GM12878 (cell line): Measurements from ENCODE around the gene WDFY3. TPM values are rescaled to one million over a fixed set of nuclear protein-coding genes. Genes with fewer than 3 reads are reported as not detected.

Experiments used
- ATAC-seq: fragments of 200-7000 bp; cut with Tn5 transposase; 3 replicates; pipeline ENCODE4 v1.9.1; 2020; ENCODE audit warnings: mild to moderate bottlenecking, moderate library complexity
- BruUV-seq: library from RNA; stranded (reverse); fragments of 400-500 nt; replicated peaks from 2 replicates; lab custom pipeline; 2021; lab: Mats Ljungman, UMichigan
- CTCF ChIA-PET: fragments of 300-600 bp; sonication (Branson Sonifier 250); formaldehyde crosslinking; extraction: SDS; loops from one replicate; lab custom pipeline; 2021; ENCODE audit warnings: inconsistent platforms; lab: Yijun Ruan, JAX
- POLR2A ChIA-PET: fragments of 350-600 bp; formaldehyde crosslinking; extraction: SDS; loops from one replicate; lab custom pipeline; 2021; ENCODE audit warnings: inconsistent platforms; lab: Charles Lee
- RAD21 ChIA-PET: fragments of 300-600 bp; sonication (Branson Sonifier 250); formaldehyde crosslinking; loops from one replicate; lab custom pipeline; 2023; ENCODE audit warnings: antibody characterized with exemption; ENCODE audit not compliant: unreplicated experiment; lab: Charles Lee
- SMC1A ChIA-PET: fragments of 300-600 bp; sonication (Branson Sonifier 250); formaldehyde crosslinking; loops from one replicate; lab custom pipeline; 2023; ENCODE audit not compliant: unreplicated experiment, uncharacterized antibody; lab: Charles Lee
- DNase-seq: peaks from one replicate; pipeline ENCODE4 v3.0.0-alpha.2; 2011; ENCODE audit warnings: low read depth, low spot score
- FAIRE-seq: peaks from 3 replicates; lab custom pipeline; 2011; peaks lifted over from hg19 to GRCh38; lab: Jason Lieb, UNC
- H2AFZ ChIP-seq: 2 replicates; pipeline ENCODE4 v1.6.0; 2011; ENCODE audit warnings: low read depth, low read length, control low read depth; ENCODE audit not compliant: control insufficient read depth
- H3K27ac ChIP-seq: 2 replicates; pipeline ENCODE4 v1.5.1; 2011; ENCODE audit warnings: control low read depth; ENCODE audit not compliant: control insufficient read depth, insufficient read depth
- H3K27me3 ChIP-seq, 2 experiments: replicated peaks in 1 of 2; 2 replicates each; pipeline versions ENCODE4 v1.6.0 to v1.6.1; 2011; ENCODE audit warnings: low read length in 1 of 2; ENCODE audit not compliant: control insufficient read depth in 2 of 2, insufficient read depth in 2 of 2
- H3K36me3 ChIP-seq, 2 experiments: 2 replicates each; pipeline ENCODE4 v1.5.1; 2011; ENCODE audit warnings: low read length in 1 of 2; ENCODE audit not compliant: control insufficient read depth in 2 of 2, insufficient read depth in 2 of 2
- H3K4me1 ChIP-seq: 2 replicates; pipeline ENCODE4 v1.6.1; 2011; ENCODE audit warnings: mild to moderate bottlenecking, low read length, moderate library complexity, mixed read lengths; ENCODE audit not compliant: control insufficient read depth, insufficient read depth
- H3K4me2 ChIP-seq: 2 replicates; pipeline ENCODE4 v1.6.0; 2011; ENCODE audit warnings: control low read depth; ENCODE audit not compliant: control insufficient read depth, insufficient read depth
- H3K4me3 ChIP-seq: fragments of 200-600 bp; sonication (generic); 2 replicates; pipeline ENCODE4 v1.5.1; 2016
- H3K79me2 ChIP-seq: 2 replicates; pipeline ENCODE4 v1.6.0; 2011; ENCODE audit warnings: low read length; ENCODE audit not compliant: control insufficient read depth, insufficient read depth
- H3K9ac ChIP-seq: 2 replicates; pipeline ENCODE4 v1.8.0; 2011; ENCODE audit warnings: low read length, control low read depth, mixed read lengths; ENCODE audit not compliant: control insufficient read depth, insufficient read depth
- H3K9me3 ChIP-seq: replicated peaks from 3 replicates; pipeline ENCODE4 v1.5.1; 2011; ENCODE audit warnings: mild to moderate bottlenecking, low read length; ENCODE audit not compliant: control insufficient read depth, insufficient read depth
- H4K20me1 ChIP-seq: 2 replicates; pipeline ENCODE4 v1.6.0; 2011; ENCODE audit not compliant: control insufficient read depth, insufficient read depth
- ATF7 ChIP-seq: fragments of 450-650 bp; IDR thresholded peaks from 2 replicates; pipeline ENCODE4 v1.6.1; 2016; ENCODE audit warnings: low read depth, mild to moderate bottlenecking
- BMI1 ChIP-seq: fragments of 450-650 bp; IDR thresholded peaks from 2 replicates; pipeline ENCODE4 v1.6.1; 2016; ENCODE audit warnings: mild to moderate bottlenecking, moderate library complexity, borderline replicate concordance
- CUX1 ChIP-seq: IDR thresholded peaks from 2 replicates; pipeline ENCODE4 v1.6.1; 2012; ENCODE audit warnings: improper control_type of control experiment, low read depth, low read length; ENCODE audit not compliant: insufficient replicate concordance
- EP300 ChIP-seq, 2 experiments: fragments of 150-350 bp in 1 of 2; IDR thresholded peaks; 2 replicates each; pipeline ENCODE4 v1.6.1; 2011 to 2012; ENCODE audit warnings: low read depth in 2 of 2, low read length in 2 of 2, borderline replicate concordance in 1 of 2, improper control_type of control experiment in 1 of 2, inconsistent platforms in 1 of 2; ENCODE audit not compliant: control insufficient read depth in 1 of 2
- HDAC2 ChIP-seq: fragments of 200-600 bp; sonication (generic); IDR thresholded peaks from 2 replicates; pipeline ENCODE4 v1.6.1; 2017
- MXI1 ChIP-seq: fragments of 150-350 bp; IDR thresholded peaks from 2 replicates; pipeline ENCODE4 v1.6.1; 2011; ENCODE audit warnings: low read depth, mild to moderate bottlenecking, inconsistent platforms, low read length, improper control_type of control experiment
- NFIC ChIP-seq: IDR thresholded peaks from 2 replicates; pipeline ENCODE4 v1.6.1; 2012; ENCODE audit warnings: low read depth, mild to moderate bottlenecking, inconsistent platforms, low read length, moderate library complexity
- POLR2AphosphoS5 ChIP-seq: IDR thresholded peaks from 2 replicates; pipeline ENCODE4 v1.6.1; 2011; ENCODE audit warnings: mild to moderate bottlenecking, low read length, inconsistent platforms
- RBBP5 ChIP-seq: fragments of 200-600 bp; sonication (generic); conservative IDR thresholded peaks from 2 replicates; pipeline ENCODE4 v1.6.1; 2016
- SREBF1 ChIP-seq: IDR thresholded peaks from 2 replicates; pipeline ENCODE4 v1.6.1; 2012; ENCODE audit warnings: mild to moderate bottlenecking, low read length
- SUPT20H ChIP-seq: IDR thresholded peaks from 2 replicates; pipeline ENCODE4 v1.6.1; 2011; ENCODE audit warnings: low read depth, mild to moderate bottlenecking, low read length, moderate library complexity, borderline replicate concordance; ENCODE audit not compliant: control insufficient read depth
- ZNF24 ChIP-seq: fragments of 450-650 bp; IDR thresholded peaks from 2 replicates; pipeline ENCODE4 v1.6.1; 2017; ENCODE audit warnings: antibody characterized with exemption, mild to moderate bottlenecking
- WGBS: methylation state at CpG from one replicate; pipeline ENCODE4 v1.1.6; 2016; ENCODE audit warnings: low lambda C conversion rate; ENCODE audit not compliant: insufficient replicate concordance, insufficient coverage; ENCODE audit errors: missing lambda C conversion rate; 5-methylcytosine and 5-hydroxymethylcytosine counted together
- in situ Hi-C: fragments of 300-500 bp; cut with MboI; formaldehyde crosslinking; loops from 9 replicates; pipeline ENCODE4 v1.14.3; 2018; ENCODE audit warnings: mixed read lengths
- intact Hi-C: fragments of 100-400 bp; cut with micrococcal nuclease; formaldehyde crosslinking; loops from one replicate; pipeline ENCODE4 v1.14.2; 2022; ENCODE audit not compliant: unreplicated experiment
- polyA plus RNA-seq, 11 experiments: library from polyadenylated mRNA; depleted of rRNA in 4 of 11; unstranded in 6 of 11; stranded (reverse) in 5 of 11; fragments of >200 nt; fragmentation: Nextera tagmentation in 4 of 11; fragmentation: Illumina TruSeq in 1 of 11; extraction: Ambion mirVana in 4 of 11; extraction: Trizol in 1 of 11; gene quantifications; 1 replicate in 1 of 11; 2 replicates in 10 of 11; pipeline versions ENCODE4 v1.2.1 to v1.2.3, GENCODE V29; 2011 to 2016; ENCODE audit warnings: inconsistent platforms in 2 of 11, missing spikeins in 2 of 11, low read depth in 1 of 11
- total RNA-seq, 4 experiments: library from RNA; depleted of rRNA in 3 of 4; stranded (reverse); fragments of >200 nt in 3 of 4; fragmentation: Illumina TruSeq in 1 of 4; extraction: Trizol in 1 of 4; gene quantifications; 2 replicates each; pipeline versions ENCODE4 v1.2.1 to v1.2.3, GENCODE V29; 2013 to 2021
- TF ChIP-seq, protein P1 (sequence below): fragments of 450-650 bp; IDR thresholded peaks from 2 replicates; pipeline ENCODE4 v1.6.1; 2018; ENCODE audit warnings: borderline replicate concordance, mild to moderate bottlenecking; ENCODE audit not compliant: partially characterized antibody

The WDFY3 gene
- total and polyA plus RNA-seq, 10 of the 15 experiments (the other 5 are each of a cell fraction or from before 2014, with no cell fraction given): 0.01 to 0.23 (median 0.12) TPM; not detected in 2

DNA sequence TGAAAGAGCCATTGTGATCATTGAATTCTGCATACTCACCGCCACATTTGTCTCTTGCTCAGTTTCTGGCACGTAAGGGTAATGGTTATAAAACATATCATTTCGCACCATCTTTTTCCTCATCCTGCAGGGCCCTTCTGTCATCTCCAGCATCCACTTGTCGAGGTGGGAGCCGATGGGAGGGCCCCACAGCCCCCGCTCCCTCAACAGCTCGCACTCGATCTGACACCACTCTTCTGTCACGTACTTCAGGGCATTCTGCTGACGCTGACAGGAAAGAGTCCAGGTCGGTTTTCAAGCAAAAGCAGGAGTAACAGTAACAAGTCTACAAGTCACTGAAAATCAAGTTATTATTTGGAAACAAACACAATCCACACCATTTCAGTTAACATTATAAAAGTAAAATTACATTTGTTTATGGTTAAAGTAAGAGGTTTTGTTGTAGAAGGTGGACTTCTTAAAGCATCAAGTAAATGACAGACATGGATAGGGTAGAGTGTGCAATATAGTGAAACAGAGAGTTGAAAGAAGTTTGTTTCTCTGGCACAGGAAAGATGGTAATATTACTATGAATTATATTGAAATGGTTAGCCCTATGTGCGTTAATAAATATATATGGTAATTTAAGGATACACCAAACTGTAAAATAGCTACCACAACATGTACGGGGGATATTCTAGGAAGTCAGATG lies 233.0 kb downstream of the WDFY3 start:
- SMC1A ChIA-PET: no interaction called here
- H3K4me1 ChIP-seq: no peaks in the 10 kb centered on the region
- H3K27ac ChIP-seq: no peak overlapping the region
- DNase-seq: no peak
- H3K27me3 ChIP-seq: no peaks in the 10 kb centered on the region
- H3K4me2 ChIP-seq: no peak overlapping the region
- H3K9me3 ChIP-seq: no peaks in the 10 kb centered on the region
- no peaks in the 10 kb centered on the region for H3K79me2 ChIP-seq
- H3K9ac ChIP-seq: no peak overlapping the region
- no peaks in the 10 kb centered on the region for H3K36me3 ChIP-seq
- no TSS peak for BruUV-seq
- intact Hi-C loops: no loop called here
- H4K20me1 ChIP-seq: no peaks in the 10 kb centered on the region
- FAIRE-seq: no peak
- in situ Hi-C loops: no loop called here
- CTCF ChIA-PET: interaction anchor here (0.6 kb wide), 1 partner anchor 10 kb away, joined by 3 read pairs; no protein-coding TSS in a partner anchor
- no peak for ATAC-seq
- no peak overlapping the region for H3K4me3 ChIP-seq
- POLR2A ChIA-PET: no interaction called here
- H2AFZ ChIP-seq: no peak overlapping the region
- WGBS: 44% methylated on average over 13 of the region's 13 CpGs
- RAD21 ChIA-PET: no interaction called here
- TF ChIP-seq SREBF1 (no peak), BMI1 (no peak), NFIC (no peak), ZNF24 (no peak), CUX1 (no peak), ATF7 (no peak), SUPT20H (no peak), MXI1 (no peak), HDAC2 (no peak), RBBP5 (no peak), EP300 (IDR thresholded peaks at IDR 0.05; ENCODE audit: borderline replicate concordance in 1 of 2, control insufficient read depth in 1 of 2, low read depth in 2 of 2, low read length in 2 of 2) (no peak), POLR2AphosphoS5 (no peak)
- TF ChIP-seq, protein P1, sequence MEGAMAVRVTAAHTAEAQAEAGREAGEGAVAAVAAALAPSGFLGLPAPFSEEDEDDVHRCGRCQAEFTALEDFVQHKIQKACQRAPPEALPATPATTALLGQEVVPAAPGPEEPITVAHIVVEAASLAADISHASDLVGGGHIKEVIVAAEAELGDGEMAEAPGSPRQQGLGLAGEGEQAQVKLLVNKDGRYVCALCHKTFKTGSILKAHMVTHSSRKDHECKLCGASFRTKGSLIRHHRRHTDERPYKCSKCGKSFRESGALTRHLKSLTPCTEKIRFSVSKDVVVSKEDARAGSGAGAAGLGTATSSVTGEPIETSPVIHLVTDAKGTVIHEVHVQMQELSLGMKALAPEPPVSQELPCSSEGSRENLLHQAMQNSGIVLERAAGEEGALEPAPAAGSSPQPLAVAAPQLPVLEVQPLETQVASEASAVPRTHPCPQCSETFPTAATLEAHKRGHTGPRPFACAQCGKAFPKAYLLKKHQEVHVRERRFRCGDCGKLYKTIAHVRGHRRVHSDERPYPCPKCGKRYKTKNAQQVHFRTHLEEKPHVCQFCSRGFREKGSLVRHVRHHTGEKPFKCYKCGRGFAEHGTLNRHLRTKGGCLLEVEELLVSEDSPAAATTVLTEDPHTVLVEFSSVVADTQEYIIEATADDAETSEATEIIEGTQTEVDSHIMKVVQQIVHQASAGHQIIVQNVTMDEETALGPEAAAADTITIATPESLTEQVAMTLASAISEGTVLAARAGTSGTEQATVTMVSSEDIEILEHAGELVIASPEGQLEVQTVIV: no peak
